ENCODE data around the gene CCDC68.

GRCh38 chr18:54949588-54949987, 9.7 kb downstream of the CCDC68 start:
- TF ChIP-seq ZSCAN29 (CRISPR knock-in tag; conservative IDR thresholded peaks at IDR 0.05) (no peak), FOXK1 (CRISPR knock-in tag; IDR thresholded peaks at IDR 0.05; ENCODE audit: borderline replicate concordance, low read depth) (no peak), POLR2AphosphoS5 (IDR thresholded peaks at IDR 0.05; ENCODE audit: low read depth, low read length) (no peak), RAD21 (CRISPR knock-in tag; IDR thresholded peaks at IDR 0.05) (no peak), ZFP62 (CRISPR knock-in tag; IDR thresholded peaks at IDR 0.05) (no peak), GTF2F1 (IDR thresholded peaks at IDR 0.05; ENCODE audit: low read length) (no peak), USF2 (IDR thresholded peaks at IDR 0.05; ENCODE audit: low read depth, low read length) (no peak), USF2 (CRISPR knock-in tag; IDR thresholded peaks at IDR 0.05; ENCODE audit: borderline replicate concordance) (no peak), CTCF (CRISPR knock-in tag; IDR thresholded peaks at IDR 0.05) (no peak), ZBTB1 (CRISPR knock-in tag; IDR thresholded peaks at IDR 0.05; ENCODE audit: borderline replicate concordance) (no peak), CEBPB (IDR thresholded peaks at IDR 0.05; ENCODE audit: borderline replicate concordance, low read depth, low read length) (no peak), ZNF558 (CRISPR knock-in tag; IDR thresholded peaks at IDR 0.05; ENCODE audit: borderline replicate concordance) (no peak)

Data from HepG2 (cell line).